Parathyroid adenoma (tissue), 2 donors: ENCODE results near the gene EDNRB.

Experiments
- H2AFZ ChIP-seq: fragments of 300-600 bp; sonication (generic); one replicate; pipeline ENCODE4 v1.7.0; 2017; ENCODE audit warnings: antibody characterized with exemption, mild to moderate bottlenecking
- H3K27ac ChIP-seq: fragments of 300-600 bp; sonication (generic); one replicate; pipeline ENCODE4 v1.7.0; 2017
- H3K27me3 ChIP-seq: fragments of 300-600 bp; sonication (generic); one replicate; pipeline ENCODE4 v1.7.0; 2017; ENCODE audit warnings: low read length; ENCODE audit not compliant: control insufficient read depth, insufficient read depth
- H3K36me3 ChIP-seq: fragments of 300-600 bp; sonication (generic); one replicate; pipeline ENCODE4 v1.7.0; 2017; ENCODE audit warnings: low read length; ENCODE audit not compliant: control insufficient read depth, insufficient read depth
- H3K4me1 ChIP-seq: fragments of 300-600 bp; sonication (generic); one replicate; pipeline ENCODE4 v1.7.0; 2017; ENCODE audit warnings: control low read depth
- H3K4me2 ChIP-seq: fragments of 300-600 bp; sonication (generic); one replicate; pipeline ENCODE4 v1.7.0; 2017; ENCODE audit warnings: low read length
- H3K4me3 ChIP-seq: fragments of 300-600 bp; sonication (generic); one replicate; pipeline ENCODE4 v1.7.0; 2017; ENCODE audit warnings: low read depth, low read length
- H3K79me2 ChIP-seq: fragments of 300-600 bp; sonication (generic); one replicate; pipeline ENCODE4 v1.7.0; 2017; ENCODE audit warnings: control low read depth
- H3K9ac ChIP-seq: fragments of 300-600 bp; sonication (generic); one replicate; pipeline ENCODE4 v1.7.0; 2017; ENCODE audit warnings: mild to moderate bottlenecking
- H3K9me3 ChIP-seq: fragments of 300-600 bp; sonication (generic); one replicate; pipeline ENCODE4 v1.7.0; 2017; ENCODE audit warnings: low read length; ENCODE audit not compliant: control insufficient read depth
- TF ChIP-seq, protein P1 (sequence below): fragments of 300-600 bp; sonication (generic); IDR thresholded peaks from one replicate; pipeline ENCODE4 v1.7.0; 2017; ENCODE audit warnings: antibody characterized with exemption, mild to moderate bottlenecking
- donor health status: primary hyperparathyroidism.

Gene EDNRB

GRCh38 chr13:77866971-77867370, 51.7 kb downstream of the EDNRB start:
- Histone ChIP-seq H3K4me2 (no peak overlapping the region), H3K27ac (no peak overlapping the region), H3K4me3 (no peak overlapping the region), H3K27me3 (no peaks in the 10 kb centered on the region), H3K9me3 (no peaks in the 10 kb centered on the region), H3K4me1 (no peaks in the 10 kb centered on the region), H3K36me3 (no peaks in the 10 kb centered on the region), H2AFZ (no peak overlapping the region), H3K9ac (no peak overlapping the region), H3K79me2 (no peaks in the 10 kb centered on the region)
- TF ChIP-seq, protein P1, sequence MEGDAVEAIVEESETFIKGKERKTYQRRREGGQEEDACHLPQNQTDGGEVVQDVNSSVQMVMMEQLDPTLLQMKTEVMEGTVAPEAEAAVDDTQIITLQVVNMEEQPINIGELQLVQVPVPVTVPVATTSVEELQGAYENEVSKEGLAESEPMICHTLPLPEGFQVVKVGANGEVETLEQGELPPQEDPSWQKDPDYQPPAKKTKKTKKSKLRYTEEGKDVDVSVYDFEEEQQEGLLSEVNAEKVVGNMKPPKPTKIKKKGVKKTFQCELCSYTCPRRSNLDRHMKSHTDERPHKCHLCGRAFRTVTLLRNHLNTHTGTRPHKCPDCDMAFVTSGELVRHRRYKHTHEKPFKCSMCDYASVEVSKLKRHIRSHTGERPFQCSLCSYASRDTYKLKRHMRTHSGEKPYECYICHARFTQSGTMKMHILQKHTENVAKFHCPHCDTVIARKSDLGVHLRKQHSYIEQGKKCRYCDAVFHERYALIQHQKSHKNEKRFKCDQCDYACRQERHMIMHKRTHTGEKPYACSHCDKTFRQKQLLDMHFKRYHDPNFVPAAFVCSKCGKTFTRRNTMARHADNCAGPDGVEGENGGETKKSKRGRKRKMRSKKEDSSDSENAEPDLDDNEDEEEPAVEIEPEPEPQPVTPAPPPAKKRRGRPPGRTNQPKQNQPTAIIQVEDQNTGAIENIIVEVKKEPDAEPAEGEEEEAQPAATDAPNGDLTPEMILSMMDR = no peak

- Histone ChIP-seq H3K9me3 (no peaks in the 10 kb centered on the region), H3K79me2 (no peaks in the 10 kb centered on the region), H3K36me3 (no peaks in the 10 kb centered on the region), H3K9ac (no peak overlapping the region), H3K27ac (no peak overlapping the region), H3K4me2 (no peak overlapping the region), H3K4me1 (no peaks in the 10 kb centered on the region), H3K4me3 (no peak overlapping the region), H2AFZ (no peak overlapping the region), H3K27me3 (no peaks in the 10 kb centered on the region)
- TF ChIP-seq, protein P1 = no peak
Observed at GRCh38 chr13:77865622-77866021, 53.0 kb downstream of the EDNRB start.

GRCh38 chr13:77863144-77863543, 55.5 kb downstream of the EDNRB start:
- H3K79me2 ChIP-seq = no peaks in the 10 kb centered on the region
- TF ChIP-seq, protein P1 = no peak
- no peaks in the 10 kb centered on the region for H3K4me1 ChIP-seq
- no peaks in the 10 kb centered on the region for H3K9me3 ChIP-seq
- no peaks in the 10 kb centered on the region for H3K36me3 ChIP-seq
- H3K27me3 ChIP-seq = no peaks in the 10 kb centered on the region
- no peak overlapping the region for H3K9ac ChIP-seq
- no peak overlapping the region for H3K4me2 ChIP-seq
- no peak overlapping the region for H2AFZ ChIP-seq
- no peak overlapping the region for H3K4me3 ChIP-seq
- no peak overlapping the region for H3K27ac ChIP-seq

DNA sequence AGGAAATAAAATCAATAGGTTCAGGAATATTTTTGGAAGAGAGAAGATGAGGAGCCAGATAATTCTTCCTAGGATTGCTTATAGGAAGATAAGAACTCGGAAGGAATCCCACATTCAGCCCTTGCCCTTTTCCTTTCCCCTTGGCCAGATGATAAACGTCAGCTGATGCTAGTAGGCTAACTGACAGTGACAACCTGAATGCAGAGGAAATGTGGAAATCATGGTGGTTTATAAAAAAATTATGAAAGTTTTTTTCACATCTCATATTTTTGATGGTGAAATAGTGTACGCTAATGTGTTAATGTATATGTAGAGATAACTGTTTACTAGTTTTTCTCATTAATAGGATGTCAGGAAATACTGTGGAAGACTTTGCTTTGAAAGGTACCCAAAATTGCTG, 56.9 kb downstream of the EDNRB start:
- no peaks in the 10 kb centered on the region for H3K9me3 ChIP-seq
- H3K4me1 ChIP-seq = no peaks in the 10 kb centered on the region
- H3K79me2 ChIP-seq = no peaks in the 10 kb centered on the region
- no peak overlapping the region for H3K4me2 ChIP-seq
- TF ChIP-seq, protein P1 = no peak
- no peak overlapping the region for H3K27ac ChIP-seq
- no peak overlapping the region for H3K9ac ChIP-seq
- H3K4me3 ChIP-seq = no peak overlapping the region
- no peak overlapping the region for H2AFZ ChIP-seq
- H3K36me3 ChIP-seq = no peaks in the 10 kb centered on the region
- no peaks in the 10 kb centered on the region for H3K27me3 ChIP-seq

DNA sequence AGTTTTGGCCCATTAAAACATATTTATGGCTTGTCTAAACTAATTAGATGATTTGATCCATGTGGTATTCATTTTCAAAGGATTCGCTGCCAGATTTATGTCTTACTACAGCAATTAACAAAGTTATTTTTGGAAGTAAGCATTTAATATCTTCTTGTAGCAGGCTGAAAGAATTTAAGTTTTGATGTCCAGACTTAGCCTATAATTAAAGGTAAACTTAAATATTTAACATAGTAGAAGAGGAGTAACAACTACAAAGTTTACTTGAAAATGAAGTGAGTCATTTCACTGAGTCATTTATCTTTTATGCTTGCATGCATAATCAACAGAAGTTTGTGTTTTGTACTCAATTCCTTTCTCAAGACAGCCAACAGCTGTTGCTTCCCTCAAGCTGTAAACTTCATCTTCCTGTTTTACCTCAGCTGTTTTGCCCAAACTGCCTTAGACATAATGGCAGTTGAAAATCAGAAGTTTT, 58.1 kb downstream of the EDNRB start:
- Histone ChIP-seq H3K79me2 (no peaks in the 10 kb centered on the region), H3K4me1 (no peaks in the 10 kb centered on the region), H3K4me3 (no peak overlapping the region), H3K27ac (no peak overlapping the region), H3K27me3 (no peaks in the 10 kb centered on the region), H3K9me3 (no peaks in the 10 kb centered on the region), H3K9ac (no peak overlapping the region), H3K4me2 (no peak overlapping the region), H2AFZ (no peak overlapping the region), H3K36me3 (no peaks in the 10 kb centered on the region)
- TF ChIP-seq, protein P1 = no peak
